A204.1 (cell line): Measurements from ENCODE around the gene NUTF2.
"Not testable (repeated sequence)": the region's sequence is repeated elsewhere in the genome, so short reads cannot be mapped to it uniquely, and the experiment has no call there.

Experiments
- FAIRE-seq: peaks from 2 replicates; lab custom pipeline; 2012; peaks lifted over from hg19 to GRCh38; lab: Jason Lieb, UNC

Gene NUTF2

GRCh38 chr16:67846320-67847063, at the start of gene NUTF2:
NUTF2 (plus strand) TSS chr16:67846933; CDS start chr16:67865131, 18,198 bp downstream.
- peak; percentile 65 for FAIRE-seq

GRCh38 chr16:67800338-67800926, 46.3 kb upstream of the NUTF2 start:
- no peak for FAIRE-seq

- FAIRE-seq, result no peak
Measured at GRCh38 chr16:67801241-67801640, 45.5 kb upstream of the NUTF2 start.

- no peak for FAIRE-seq
Measured at GRCh38 chr16:67801883-67802282, 44.9 kb upstream of the NUTF2 start.

GRCh38 chr16:67803894-67804293, 42.8 kb upstream of the NUTF2 start:
- FAIRE-seq, result no peak

GRCh38 chr16:67804853-67805542, 41.7 kb upstream of the NUTF2 start:
- no peak for FAIRE-seq

- no peak for FAIRE-seq
Measured at GRCh38 chr16:67805718-67806427, 40.9 kb upstream of the NUTF2 start.

- FAIRE-seq, result peak; percentile 96
Measured at GRCh38 chr16:67806428-67807147, 40.1 kb upstream of the NUTF2 start, which contains the start of the genes RANBP10 and TSNAXIP1. RANBP10 (minus strand) TSS chr16:67806560; CDS start chr16:67806536, 24 bp downstream. TSNAXIP1 (plus strand) TSS chr16:67806889; CDS start chr16:67807150, 261 bp downstream.

- no peak for FAIRE-seq
Measured at GRCh38 chr16:67807148-67807682, 39.5 kb upstream of the NUTF2 start.

GRCh38 chr16:67811899-67812298, 34.8 kb upstream of the NUTF2 start:
- no peak for FAIRE-seq

GRCh38 chr16:67814567-67814966, 32.2 kb upstream of the NUTF2 start:
- FAIRE-seq, result no peak

GRCh38 chr16:67820608-67821259, 26.0 kb upstream of the NUTF2 start:
- FAIRE-seq, result no peak

- no peak for FAIRE-seq
Measured at GRCh38 chr16:67822511-67822910, 24.2 kb upstream of the NUTF2 start.

GRCh38 chr16:67825119-67825518, 21.6 kb upstream of the NUTF2 start:
- no peak for FAIRE-seq

- FAIRE-seq, result no peak
Measured at GRCh38 chr16:67825906-67826305, 20.8 kb upstream of the NUTF2 start.

GRCh38 chr16:67828651-67829050, 18.1 kb upstream of the NUTF2 start:
- no peak for FAIRE-seq

- no peak for FAIRE-seq
Measured at GRCh38 chr16:67833030-67833414, 13.7 kb upstream of the NUTF2 start.

GRCh38 chr16:67833415-67834241, 13.1 kb upstream of the NUTF2 start:
- no peak for FAIRE-seq

- no peak for FAIRE-seq
Measured at GRCh38 chr16:67834242-67834614, 12.5 kb upstream of the NUTF2 start.

- FAIRE-seq, result not testable (repeated sequence)
Measured at GRCh38 chr16:67837190-67837589, 9.5 kb upstream of the NUTF2 start.
